HG02763 (cell line): Measurements from ENCODE around the gene BAIAP2.
A peak's percentile ranks its signal among the peaks of the same experiment; 100 is the strongest.
"Not testable (repeated sequence)": the region's sequence is repeated elsewhere in the genome, so short reads cannot be mapped to it uniquely, and the experiment has no call there.

Experiments
- ATAC-seq: cut with Tn5 transposase; IDR thresholded peaks from one replicate; pipeline ENCODE4 v1.9.1; 2021; ENCODE audit warnings: mild to moderate bottlenecking, moderate library complexity; ENCODE audit not compliant: unreplicated experiment

The BAIAP2 gene

DNA sequence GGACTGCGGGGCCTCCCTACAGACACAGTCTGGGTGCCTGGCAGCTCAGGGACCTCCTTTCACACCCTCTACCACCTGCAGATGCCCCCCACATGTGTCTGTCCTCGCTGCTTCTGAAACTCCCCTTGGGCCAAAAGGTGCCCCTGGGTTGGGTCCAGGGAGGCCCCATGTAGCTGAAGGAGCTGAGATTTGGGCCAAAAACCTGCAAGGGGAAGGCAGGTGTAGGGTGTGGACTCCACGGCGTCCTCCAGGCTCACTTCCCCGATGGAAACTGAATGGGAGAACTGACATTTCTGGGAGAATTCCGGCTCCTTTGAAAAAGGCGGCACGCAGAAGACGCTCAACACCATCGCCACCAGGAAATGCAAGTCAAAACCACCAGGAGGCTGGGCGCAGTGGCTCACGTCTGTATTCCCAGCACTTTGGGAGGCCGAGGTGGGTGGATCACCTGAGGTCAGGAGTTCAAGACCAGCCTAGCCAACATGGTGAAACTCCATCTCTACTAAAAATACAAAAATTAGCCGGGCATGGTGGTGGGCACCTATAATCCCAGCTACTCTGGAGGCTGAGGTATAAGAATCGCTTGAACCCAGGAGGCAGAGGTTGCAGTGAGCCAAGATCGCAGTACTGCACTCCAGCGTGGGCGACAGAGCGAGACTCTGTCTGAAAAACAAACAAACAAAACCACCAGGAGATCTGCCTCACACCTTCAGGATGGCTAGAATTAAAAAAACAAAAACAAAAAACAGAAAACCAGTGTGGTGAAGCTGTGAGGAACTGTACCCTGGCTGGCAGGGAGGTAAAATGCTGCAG is 13.2 kb upstream of the BAIAP2 start:
- no peak for ATAC-seq

DNA sequence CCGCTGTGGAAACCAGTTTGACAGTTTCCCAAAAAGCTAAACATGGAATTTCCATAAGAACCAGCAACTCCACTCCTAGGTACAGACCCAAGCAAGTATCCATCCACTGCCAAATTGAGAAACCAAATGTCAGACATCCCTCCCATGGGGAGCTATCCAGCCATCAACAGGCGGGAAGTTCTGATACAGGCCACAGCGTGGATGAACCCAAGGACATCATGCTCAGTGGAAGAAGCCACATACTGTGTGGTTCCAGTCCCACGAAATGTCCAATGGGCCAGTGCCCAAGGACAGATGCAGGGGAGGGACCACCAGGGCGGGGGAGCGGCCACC is 12.6 kb upstream of the BAIAP2 start:
- no peak for ATAC-seq

- no peak for ATAC-seq
These were observed 9.7 kb upstream of the BAIAP2 start for GRCh38 chr17:81025065-81025740.

DNA sequence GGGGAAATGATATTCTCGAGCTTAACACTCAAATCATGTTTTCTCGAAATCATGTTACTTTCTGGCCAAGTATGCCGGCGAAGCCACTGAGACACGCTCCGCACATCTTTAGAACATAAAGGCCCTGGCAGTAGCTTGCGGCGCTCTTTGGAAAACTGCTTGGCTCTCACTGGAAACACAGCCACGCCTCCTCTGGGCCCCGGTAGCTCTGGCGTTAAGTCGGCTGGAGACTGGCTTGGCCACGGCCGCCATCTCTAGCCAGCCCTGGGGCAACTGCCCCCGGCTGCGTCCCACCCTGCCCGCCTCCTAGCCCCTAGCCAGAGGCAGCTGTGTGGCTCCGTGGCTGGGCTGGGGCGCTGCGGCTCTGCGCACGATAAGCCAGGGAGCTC is 9.2 kb upstream of the BAIAP2 start:
- no peak for ATAC-seq

- no peak for ATAC-seq
These were observed 8.5 kb upstream of the BAIAP2 start for GRCh38 chr17:81026266-81027036.

DNA sequence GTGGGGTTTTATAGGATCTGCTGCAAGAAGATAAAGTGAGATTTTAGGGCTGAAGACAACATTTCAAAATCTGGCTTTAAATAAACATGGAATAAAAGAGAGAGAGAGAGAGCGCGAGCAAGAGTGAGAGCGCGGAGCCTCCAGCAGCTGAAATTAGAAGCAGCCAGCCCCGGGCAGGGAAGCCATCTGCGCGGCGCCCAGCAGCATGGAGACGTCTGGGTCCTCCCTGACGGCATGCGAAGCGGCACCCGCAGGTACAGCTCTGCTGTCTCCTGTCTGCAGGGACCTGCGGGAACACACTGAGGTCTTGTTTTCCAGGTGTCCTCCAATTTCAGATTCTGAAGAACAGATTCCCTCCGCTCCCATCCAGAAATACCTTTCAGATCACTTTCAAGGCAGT is 7.9 kb upstream of the BAIAP2 start:
- no peak for ATAC-seq

DNA sequence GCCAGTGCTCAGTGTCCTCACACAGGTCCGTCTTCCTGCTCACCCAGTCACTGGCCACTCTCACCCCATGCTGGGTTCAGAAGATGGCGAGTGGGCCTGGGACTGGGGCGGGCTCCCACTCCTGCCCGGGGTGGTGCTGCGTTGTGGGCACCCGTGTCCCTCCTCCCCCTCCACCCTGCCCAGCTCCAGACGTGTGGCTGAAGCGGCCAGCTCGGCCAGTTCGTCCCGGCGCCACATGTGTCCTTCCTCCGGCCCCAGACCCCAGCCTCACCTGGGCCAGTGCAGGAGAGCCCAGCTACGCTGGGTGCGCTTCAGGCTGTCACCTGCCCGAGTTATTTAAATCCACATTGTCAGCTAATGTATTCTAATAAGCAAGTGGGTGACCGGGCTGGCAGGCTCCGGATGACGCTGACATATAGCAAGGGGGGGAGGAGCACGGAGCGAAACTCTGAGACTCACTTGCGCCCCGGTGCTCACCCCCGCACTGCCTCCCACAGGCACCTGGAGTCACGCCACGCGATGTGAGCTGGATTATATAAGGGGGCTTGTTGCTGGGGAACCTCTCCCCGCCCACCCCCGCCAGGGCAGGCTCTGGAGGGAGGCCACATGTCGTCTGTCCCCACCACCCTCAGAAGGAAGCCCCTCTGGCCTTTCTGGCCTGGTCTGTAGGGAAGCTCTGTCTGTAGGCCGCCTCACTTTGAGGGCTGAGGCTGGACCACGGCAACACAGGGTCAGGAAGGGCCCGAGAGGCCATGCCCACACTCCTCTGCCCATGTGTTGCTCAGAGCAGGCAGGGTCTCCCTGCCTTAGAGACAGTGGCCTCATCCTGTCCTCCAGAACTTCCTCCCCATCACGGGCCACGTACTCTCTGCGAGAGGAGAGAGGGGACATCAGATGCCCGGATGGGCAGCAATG is 7.1 kb upstream of the BAIAP2 start:
- no peak for ATAC-seq

GRCh38 chr17:81028506-81028858 is 6.5 kb upstream of the BAIAP2 start:
- no peak for ATAC-seq

- ATAC-seq = no peak
These were observed 5.1 kb upstream of the BAIAP2 start for GRCh38 chr17:81029859-81030258.

- ATAC-seq = not testable (repeated sequence)
These were observed 4.6 kb upstream of the BAIAP2 start for GRCh38 chr17:81030312-81030711.

DNA sequence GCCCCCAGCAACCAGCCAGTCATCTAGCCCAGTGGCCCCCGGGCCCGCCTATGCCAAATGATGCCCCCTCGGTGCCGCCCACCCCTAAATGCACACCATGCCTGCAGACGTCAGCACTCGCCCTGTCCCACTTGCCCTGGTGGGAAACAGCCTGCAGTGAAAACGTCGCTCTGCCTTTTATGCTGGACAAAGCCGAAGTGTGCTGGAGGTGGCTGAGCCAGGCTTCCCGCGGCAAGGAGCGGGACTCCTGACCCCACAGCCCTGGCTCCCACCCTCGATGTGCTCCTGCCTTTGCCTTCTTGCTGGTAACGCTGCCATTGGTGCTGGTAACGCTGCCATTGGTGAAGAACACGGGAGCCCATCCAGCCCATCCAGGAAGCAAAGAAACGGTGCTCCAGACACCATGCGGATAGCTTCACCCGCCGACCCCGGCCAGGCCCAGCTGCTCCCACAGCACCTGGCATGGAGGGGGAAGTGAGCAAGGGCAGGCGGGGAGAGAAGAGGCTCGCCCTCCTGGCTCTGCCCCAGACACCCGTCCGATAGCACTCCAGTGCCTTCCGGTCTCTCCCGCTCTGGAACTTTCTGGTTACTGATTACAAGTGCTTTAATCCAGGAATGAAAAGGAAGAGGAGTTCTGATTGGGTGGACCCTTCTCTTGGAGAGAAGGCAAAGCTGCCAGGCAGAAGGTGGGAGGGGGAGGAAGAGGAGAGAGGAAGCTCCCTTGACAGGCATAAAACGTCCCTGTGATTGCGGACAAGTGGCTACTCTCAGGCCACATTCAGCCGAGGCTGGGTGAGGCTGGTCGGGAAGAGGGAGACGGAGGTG is 4.0 kb upstream of the BAIAP2 start:
- no peak for ATAC-seq

DNA sequence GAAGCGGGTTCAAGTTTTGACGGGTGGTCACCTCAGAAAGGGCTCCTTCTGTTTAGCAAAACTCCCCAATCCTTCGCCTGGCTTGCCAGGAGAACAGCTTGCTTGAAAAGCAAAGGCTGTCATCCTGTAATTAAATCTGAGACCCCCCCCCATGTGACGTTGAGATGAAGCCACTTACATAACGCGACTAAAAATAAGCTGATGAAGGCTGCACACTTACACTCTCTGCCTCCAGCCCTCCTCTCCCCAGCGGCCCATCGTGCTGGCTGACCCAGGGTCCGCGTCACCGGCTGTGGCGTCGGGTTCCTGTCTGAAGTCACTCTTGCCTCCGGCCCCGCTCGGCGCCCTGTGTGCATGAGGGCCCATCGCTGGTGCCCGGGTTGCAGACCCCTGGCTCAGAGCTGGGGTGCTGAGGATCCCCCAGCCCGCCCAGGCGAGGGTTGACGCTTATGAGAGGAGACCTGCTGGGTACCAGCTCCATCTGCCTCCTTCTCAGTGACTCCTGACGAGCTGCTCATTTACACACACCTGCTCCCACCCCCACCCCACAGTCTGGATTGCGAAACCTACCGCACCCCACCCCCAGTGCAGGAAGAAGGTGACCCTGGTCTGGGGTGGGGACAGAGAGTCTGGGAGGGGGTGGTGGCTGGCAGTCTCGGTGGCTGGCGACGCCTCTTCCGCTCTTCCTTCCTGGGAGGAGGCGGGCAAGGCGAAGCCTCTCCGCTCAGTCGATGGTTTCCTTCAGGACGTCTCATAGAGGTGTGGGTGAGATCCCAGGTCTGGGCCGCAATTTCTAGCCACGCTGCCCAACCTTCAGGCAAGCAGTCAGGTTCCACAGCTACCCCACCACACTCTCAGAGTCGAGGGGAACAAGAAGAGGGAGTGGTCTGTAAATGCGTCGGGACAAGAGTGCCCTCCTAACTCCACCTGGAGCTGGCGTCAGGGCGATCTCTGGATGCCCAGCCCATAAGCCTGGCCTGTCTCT is 3.1 kb upstream of the BAIAP2 start:
- no peak for ATAC-seq

- no peak for ATAC-seq
These were observed 2.1 kb upstream of the BAIAP2 start for GRCh38 chr17:81032641-81033480.

GRCh38 chr17:81033535-81034167 is 1.3 kb upstream of the BAIAP2 start:
- no peak for ATAC-seq

DNA sequence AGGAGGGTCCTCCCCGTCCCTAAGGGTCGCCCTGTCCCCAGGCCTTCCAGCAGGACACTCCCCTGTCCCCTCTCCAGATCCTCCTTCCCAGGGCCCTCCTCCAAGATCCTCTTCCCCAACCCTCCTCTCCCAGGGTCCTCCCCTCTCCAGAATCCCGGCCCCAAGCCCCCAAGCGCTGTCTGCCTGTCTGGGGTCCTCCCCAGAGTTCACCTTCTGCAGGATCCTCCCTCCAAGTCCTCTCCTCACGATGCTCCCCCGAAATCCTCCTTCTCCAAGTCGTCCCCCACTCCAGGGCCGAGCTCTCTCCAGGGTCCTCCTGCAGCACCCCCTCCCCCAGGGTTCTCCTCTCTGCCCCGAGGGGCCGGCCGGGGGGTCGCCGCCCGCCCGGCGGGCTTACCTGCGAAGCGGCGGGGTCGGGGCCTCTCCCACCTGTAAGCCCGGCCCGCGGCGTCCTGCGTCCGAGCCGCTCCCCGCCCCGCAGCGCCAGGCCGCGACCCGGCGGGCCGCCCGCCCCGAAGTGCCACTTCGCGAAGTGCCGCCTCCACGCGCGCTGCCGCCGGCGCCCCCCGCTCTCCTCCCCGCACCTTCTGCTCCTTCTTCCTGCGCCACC is 678 bp upstream of the BAIAP2 start:
- peak; percentile 8 for ATAC-seq

DNA sequence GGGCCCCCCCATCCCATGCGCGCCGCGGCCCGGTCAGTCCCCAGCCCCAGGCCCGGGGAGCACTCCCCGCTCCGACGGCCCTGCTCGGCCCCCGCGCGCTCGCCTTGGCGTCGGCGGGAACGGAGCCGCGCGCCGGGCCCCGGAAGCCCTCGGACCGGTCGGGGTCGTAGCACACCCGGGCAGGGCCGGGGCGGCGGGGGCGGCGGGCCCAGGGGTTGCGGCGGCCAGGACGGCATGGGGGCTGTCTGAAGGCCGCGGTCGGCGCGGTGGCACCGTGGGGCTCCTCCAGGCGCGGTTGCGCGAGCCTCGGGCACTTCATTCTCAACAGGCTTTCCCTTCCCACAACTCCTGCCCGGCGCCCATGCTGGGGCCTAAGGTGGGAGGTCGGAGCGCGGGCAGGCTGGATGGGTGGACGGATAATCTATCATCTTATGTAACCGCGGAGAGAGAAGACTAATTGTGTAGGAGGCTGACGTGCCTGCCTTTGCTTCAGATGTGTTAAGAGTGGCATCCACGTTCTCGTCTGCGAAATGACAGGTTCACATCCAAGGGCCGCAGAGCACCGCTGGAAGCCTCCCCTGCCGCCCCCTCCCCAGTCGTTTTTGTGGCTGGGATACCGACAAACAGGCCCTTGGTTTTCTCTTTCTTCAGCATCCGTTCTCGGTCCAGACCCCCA is 708 bp downstream of the BAIAP2 start:
- peak; percentile 16 for ATAC-seq
